NCI-H2227 (cell line): ENCODE measurements around the gene CAND2.

Experiments
- DNase-seq: peaks from one replicate; lab custom pipeline; 2025; ENCODE audit not compliant: unreplicated experiment; lab: John Stamatoyannopoulos, UW

Gene CAND2

GRCh38 chr3:12796171-12797123 is at the start of gene CAND2:
TSS of gene CAND2 (plus strand) at chr3:12796680. CDS start at chr3:12796721, 41 bp downstream.
- DNase-seq, result peak; percentile 68

GRCh38 chr3:12748477-12748876 is 48.0 kb upstream of the CAND2 start:
- DNase-seq, result no peak

- no peak for DNase-seq
Measured at GRCh38 chr3:12750223-12750622, 46.3 kb upstream of the CAND2 start.

GRCh38 chr3:12750658-12751071 is 45.8 kb upstream of the CAND2 start:
- no peak for DNase-seq

- no peak for DNase-seq
Measured at GRCh38 chr3:12751571-12751970, 44.9 kb upstream of the CAND2 start.

GRCh38 chr3:12752102-12752501 is 44.4 kb upstream of the CAND2 start:
- DNase-seq, result no peak

GRCh38 chr3:12752809-12753208 is 43.7 kb upstream of the CAND2 start:
- no peak for DNase-seq

- no peak for DNase-seq
Measured at GRCh38 chr3:12753275-12754028, 43.0 kb upstream of the CAND2 start.

GRCh38 chr3:12754313-12754712 is 42.2 kb upstream of the CAND2 start:
- DNase-seq, result no peak

- DNase-seq, result no peak
Measured at GRCh38 chr3:12755754-12756153, 40.7 kb upstream of the CAND2 start.

- DNase-seq, result no peak
Measured at GRCh38 chr3:12756175-12756574, 40.3 kb upstream of the CAND2 start.

- no peak for DNase-seq
Measured at GRCh38 chr3:12756635-12757034, 39.8 kb upstream of the CAND2 start.

- peak; percentile 22 for DNase-seq
Measured at GRCh38 chr3:12758025-12758781, 38.3 kb upstream of the CAND2 start.

GRCh38 chr3:12759097-12759679 is 37.3 kb upstream of the CAND2 start, which contains the start of gene TMEM40:
TSS of gene TMEM40 (minus strand) at chr3:12759259. CDS start at chr3:12749832, 9,427 bp downstream.
- no peak for DNase-seq

- no peak for DNase-seq
Measured at GRCh38 chr3:12759693-12760565, 36.6 kb upstream of the CAND2 start.

GRCh38 chr3:12764171-12764776 is 32.2 kb upstream of the CAND2 start:
- DNase-seq, result no peak

GRCh38 chr3:12766541-12766940 is 29.9 kb upstream of the CAND2 start:
- no peak for DNase-seq

GRCh38 chr3:12768579-12769527 is 27.6 kb upstream of the CAND2 start:
- no peak for DNase-seq
